Neutrophil (primary cell): Measurements from ENCODE around the gene ARFGAP2.

Experiments
- H3K27ac ChIP-seq: fragments of 200-600 bp; sonication (generic); 2 replicates; pipeline ENCODE4 v1.5.1; 2016; ENCODE audit warnings: mild to moderate bottlenecking, moderate library complexity
- H3K27me3 ChIP-seq: fragments of 200-600 bp; sonication (generic); 2 replicates; pipeline ENCODE4 v1.6.0; 2016; ENCODE audit warnings: mild to moderate bottlenecking
- H3K36me3 ChIP-seq: fragments of 200-600 bp; sonication (generic); 2 replicates; pipeline ENCODE4 v1.5.1; 2017
- H3K4me1 ChIP-seq, 2 experiments: fragments of 200-600 bp in 1 of 2; sonication (generic) in 1 of 2; 1 replicate in 1 of 2; 2 replicates in 1 of 2; pipeline versions ENCODE4 v1.5.1 to v1.6.1; 2013 to 2016; ENCODE audit warnings: low read depth in 1 of 2, low read length in 1 of 2, mild to moderate bottlenecking in 1 of 2, moderate library complexity in 1 of 2; ENCODE audit not compliant: control insufficient read depth in 1 of 2, insufficient read depth in 1 of 2
- H3K4me3 ChIP-seq, 2 experiments: fragments of 200-600 bp in 1 of 2; sonication (generic) in 1 of 2; 1 replicate in 1 of 2; 2 replicates in 1 of 2; pipeline ENCODE4 v1.5.1; 2013 to 2016; ENCODE audit warnings: low read depth in 1 of 2, low read length in 1 of 2, mild to moderate bottlenecking in 1 of 2, moderate library complexity in 1 of 2
- H3K9me3 ChIP-seq: fragments of 200-600 bp; sonication (generic); 2 replicates; pipeline ENCODE4 v1.5.1; 2016
- CTCF ChIP-seq: fragments of 200-600 bp; sonication (generic); IDR thresholded peaks from 2 replicates; pipeline ENCODE4 v1.5.1; 2016; ENCODE audit warnings: antibody characterized with exemption

The ARFGAP2 gene

GRCh38 chr11:47177846-47178245, 1.2 kb upstream of the ARFGAP2 start:
- Histone ChIP-seq H3K4me1 (peaks cover 21 to 23% of the 10 kb centered on the region in 2 experiments), H3K27me3 (peaks cover under 1% of the 10 kb centered on the region), H3K36me3 (peaks cover 22% of the 10 kb centered on the region), H3K27ac (peak overlapping the region; percentile 81), H3K9me3 (no peaks in the 10 kb centered on the region), H3K4me3 (peak overlapping the region; percentile 98 to 99)
- TF ChIP-seq CTCF, result no peak

GRCh38 chr11:47177229-47177845, 658 bp upstream of the ARFGAP2 start:
- Histone ChIP-seq H3K27me3 (no peaks in the 10 kb centered on the region), H3K36me3 (peaks cover 27% of the 10 kb centered on the region), H3K4me1 (peaks cover 21 to 23% of the 10 kb centered on the region in 2 experiments), H3K9me3 (no peaks in the 10 kb centered on the region), H3K4me3 (peak overlapping the region; percentile 98 to 99), H3K27ac (peak overlapping the region; percentile 81)
- TF ChIP-seq CTCF, result no peak

- no peaks in the 10 kb centered on the region for H3K9me3 ChIP-seq
- no peaks in the 10 kb centered on the region for H3K27me3 ChIP-seq
- peak overlapping the region; percentile 98 to 99 for H3K4me3 ChIP-seq
- peak overlapping the region; percentile 81 for H3K27ac ChIP-seq
- peaks cover 42% of the 10 kb centered on the region for H3K36me3 ChIP-seq
- no peak for TF ChIP-seq CTCF
- peaks cover 21 to 23% of the 10 kb centered on the region in 2 experiments for H3K4me1 ChIP-seq
Observed at GRCh38 chr11:47175746-47176327, 842 bp downstream of the ARFGAP2 start.

- no peak for TF ChIP-seq CTCF
- no peaks in the 10 kb centered on the region for H3K27me3 ChIP-seq
- no peak overlapping the region for H3K27ac ChIP-seq
- no peaks in the 10 kb centered on the region for H3K9me3 ChIP-seq
- no peak overlapping the region for H3K4me3 ChIP-seq
- peaks cover 69% of the 10 kb centered on the region for H3K36me3 ChIP-seq
- peaks cover 18 to 19% of the 10 kb centered on the region in 2 experiments for H3K4me1 ChIP-seq
Observed at GRCh38 chr11:47172740-47173336, 3.8 kb downstream of the ARFGAP2 start.

- Histone ChIP-seq H3K9me3 (no peaks in the 10 kb centered on the region), H3K36me3 (peaks cover 79% of the 10 kb centered on the region), H3K4me3 (no peak overlapping the region), H3K27ac (no peak overlapping the region), H3K4me1 (peaks cover 9 to 12% of the 10 kb centered on the region in 2 experiments), H3K27me3 (no peaks in the 10 kb centered on the region)
- TF ChIP-seq CTCF, result no peak
Observed at GRCh38 chr11:47171856-47172255, 4.8 kb downstream of the ARFGAP2 start.
